GM19455 (cell line): ENCODE measurements around the gene AIG1.
A peak's percentile ranks its signal among the peaks of the same experiment; 100 is the strongest.

ENCODE experiments used
- ATAC-seq: cut with Tn5 transposase; IDR thresholded peaks from one replicate; pipeline ENCODE4 v1.9.1; 2021; ENCODE audit not compliant: unreplicated experiment

AIG1 gene

DNA sequence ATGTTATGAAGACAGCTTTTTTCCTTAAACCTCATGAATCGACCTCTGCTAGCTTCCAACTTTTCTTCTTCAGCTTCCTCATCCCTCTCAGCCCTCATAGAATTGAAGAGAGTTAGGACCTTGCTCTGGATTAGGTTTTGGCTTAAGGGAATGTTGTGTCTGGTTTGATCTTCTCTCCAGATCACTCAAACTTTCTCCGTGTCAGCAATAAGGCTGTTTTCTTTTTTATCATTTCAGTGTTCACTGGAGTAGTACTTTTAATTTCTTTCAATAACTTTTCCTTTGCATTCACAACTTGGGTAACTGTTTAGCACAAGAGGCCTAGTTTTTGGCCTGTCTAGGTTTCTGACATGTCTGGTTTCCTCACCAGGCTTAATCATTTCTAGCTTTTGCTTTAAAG lies 32.6 kb downstream of the AIG1 start:
- no peak for ATAC-seq

DNA sequence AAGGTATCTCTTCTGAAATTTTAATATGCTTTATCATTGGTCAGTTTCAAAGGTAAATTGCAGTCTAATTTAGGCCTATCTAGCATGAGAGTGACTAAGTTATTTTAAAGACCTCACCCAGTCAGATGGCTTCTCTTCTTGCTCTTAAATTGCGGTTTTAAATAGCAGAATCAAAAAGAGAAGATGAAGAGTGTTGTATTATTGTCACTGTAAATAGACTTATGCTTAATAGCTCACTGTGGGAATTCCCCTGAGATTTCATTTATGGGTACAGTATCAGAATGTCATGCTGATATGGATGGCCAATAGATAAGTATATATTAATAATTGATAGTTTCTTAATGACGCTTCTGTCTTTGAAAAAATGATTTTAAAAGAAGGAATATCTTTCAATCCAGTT lies 35.7 kb downstream of the AIG1 start:
- ATAC-seq: no peak

DNA sequence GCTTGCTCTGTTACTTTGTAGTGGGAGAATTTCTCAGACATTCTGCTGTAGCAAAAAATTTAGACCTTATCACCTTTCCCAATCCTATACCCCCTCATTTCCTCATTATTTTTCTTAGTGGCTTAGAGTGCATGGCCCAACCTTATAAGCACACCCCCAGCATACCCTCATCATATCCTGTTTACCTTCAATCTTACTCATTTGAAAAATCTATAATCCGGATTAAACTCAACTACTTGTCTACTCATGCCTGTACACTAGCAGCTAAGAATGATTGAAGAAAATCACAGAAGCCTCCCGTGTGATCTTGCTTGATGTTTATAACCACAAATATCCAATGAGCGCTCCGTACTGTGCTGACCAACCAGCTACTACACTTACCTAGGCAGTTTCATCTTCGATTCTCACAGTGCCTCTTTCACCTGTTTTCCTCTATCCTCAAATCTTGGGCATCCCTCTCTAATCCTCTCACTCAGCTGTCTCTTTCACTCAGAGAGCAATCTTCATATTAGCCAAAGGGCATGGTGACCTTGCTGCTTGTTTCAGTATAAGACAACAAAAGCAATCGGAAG lies 36.6 kb downstream of the AIG1 start:
- ATAC-seq: no peak

DNA sequence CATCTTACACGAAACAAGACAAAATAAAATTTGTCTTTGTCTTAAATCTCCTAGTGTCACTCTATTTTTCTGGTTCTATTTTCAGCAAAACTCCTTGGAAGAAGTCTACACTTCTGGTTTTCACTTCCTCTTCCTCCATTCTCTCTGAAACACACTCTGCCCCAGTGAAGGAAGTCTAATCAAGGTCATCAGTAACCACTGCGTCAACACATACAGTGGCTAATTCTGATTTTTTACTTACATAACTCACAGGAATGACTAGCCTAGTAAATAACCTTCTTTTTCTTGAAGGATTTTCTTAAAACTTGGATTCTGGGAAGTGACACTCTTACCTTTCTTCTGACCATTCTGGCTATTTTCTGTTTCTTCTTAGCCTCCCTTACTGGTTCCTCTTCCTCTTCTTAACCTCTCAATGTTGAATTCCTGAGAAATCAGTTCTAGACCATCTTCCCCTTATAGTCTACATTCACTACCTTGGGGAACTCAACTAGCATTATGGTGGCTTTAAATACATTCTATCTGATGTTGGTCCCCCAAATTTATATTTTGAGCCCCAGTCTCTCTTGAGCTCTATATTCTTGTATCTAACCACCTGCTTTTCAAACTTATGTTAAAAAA lies 37.5 kb downstream of the AIG1 start:
- peak; percentile 69 for ATAC-seq

DNA sequence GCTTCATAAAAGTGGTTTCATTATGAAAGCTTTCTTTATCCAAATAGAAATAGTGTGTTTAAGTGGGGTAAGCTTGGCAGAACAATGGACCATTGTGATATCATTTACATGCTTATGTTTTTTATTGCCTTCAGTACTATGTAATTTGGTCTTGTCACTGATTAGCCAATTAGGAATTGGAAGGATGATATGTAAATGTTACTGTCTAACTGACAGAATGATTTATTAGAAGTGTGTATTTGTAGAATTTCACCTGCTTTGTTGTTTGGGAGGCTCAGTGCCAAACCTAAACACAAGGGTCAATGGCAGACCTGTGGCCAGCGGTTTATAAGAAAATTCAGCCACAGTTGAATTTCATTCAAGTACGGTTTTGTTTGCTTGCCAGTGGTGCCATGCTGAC lies 39.0 kb downstream of the AIG1 start:
- no peak for ATAC-seq

DNA sequence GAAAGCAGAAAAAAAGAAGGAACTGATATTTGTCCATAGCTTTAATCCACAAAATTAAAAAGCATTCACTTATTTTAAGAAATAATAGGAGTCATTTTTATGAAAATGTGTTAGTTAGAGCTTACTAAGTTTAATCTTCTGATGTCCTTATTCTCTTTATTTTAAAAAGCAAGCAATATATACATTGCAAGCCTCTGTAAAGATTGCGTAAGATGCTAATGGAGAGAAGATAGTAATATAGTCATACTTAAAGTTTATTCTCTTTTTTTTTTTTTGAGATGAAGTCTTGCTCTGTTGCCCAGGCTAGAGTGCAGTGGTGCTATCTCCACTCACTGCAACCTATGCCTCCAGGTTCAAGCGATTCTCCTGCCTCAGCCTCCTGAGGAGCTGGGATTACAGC lies 39.7 kb downstream of the AIG1 start:
- ATAC-seq: no peak

DNA sequence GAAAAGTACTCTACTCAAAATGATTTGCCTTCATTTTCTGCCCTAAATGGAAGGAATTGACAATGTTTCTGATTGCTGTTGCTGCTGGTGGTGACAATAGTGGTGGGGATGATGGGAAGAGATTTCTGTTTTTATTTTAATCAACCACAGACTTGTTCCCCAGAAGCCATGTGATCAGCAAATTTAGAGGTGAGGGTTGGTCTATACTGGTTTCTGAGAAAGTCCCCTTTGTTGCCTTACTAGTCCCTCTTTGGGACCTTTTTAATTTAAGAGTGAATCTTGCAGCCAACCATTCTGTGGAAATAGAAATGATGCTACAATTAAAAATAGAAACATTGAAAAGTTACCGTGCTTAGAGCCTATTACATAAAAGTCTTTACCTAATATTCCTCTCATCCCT lies 43.2 kb downstream of the AIG1 start:
- ATAC-seq: no peak

DNA sequence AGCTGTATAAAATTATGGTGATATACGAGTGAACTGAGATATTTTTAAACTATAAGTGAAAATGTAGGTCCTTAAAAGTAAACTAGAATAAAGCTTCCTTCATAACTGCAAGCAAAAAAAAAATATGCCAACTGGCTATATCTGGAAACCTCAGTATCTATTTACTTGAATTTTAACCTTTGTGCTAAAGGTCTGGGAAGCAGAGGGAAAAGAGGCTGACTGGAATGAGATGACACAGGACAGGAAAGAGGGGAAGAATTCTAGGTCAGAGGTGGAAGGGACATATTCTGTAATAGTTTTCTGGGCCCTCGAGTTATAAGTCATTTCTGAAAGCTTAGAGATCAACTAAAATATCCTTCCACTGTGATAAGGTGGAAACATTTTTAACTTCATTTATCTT lies 46.8 kb downstream of the AIG1 start:
- no peak for ATAC-seq

DNA sequence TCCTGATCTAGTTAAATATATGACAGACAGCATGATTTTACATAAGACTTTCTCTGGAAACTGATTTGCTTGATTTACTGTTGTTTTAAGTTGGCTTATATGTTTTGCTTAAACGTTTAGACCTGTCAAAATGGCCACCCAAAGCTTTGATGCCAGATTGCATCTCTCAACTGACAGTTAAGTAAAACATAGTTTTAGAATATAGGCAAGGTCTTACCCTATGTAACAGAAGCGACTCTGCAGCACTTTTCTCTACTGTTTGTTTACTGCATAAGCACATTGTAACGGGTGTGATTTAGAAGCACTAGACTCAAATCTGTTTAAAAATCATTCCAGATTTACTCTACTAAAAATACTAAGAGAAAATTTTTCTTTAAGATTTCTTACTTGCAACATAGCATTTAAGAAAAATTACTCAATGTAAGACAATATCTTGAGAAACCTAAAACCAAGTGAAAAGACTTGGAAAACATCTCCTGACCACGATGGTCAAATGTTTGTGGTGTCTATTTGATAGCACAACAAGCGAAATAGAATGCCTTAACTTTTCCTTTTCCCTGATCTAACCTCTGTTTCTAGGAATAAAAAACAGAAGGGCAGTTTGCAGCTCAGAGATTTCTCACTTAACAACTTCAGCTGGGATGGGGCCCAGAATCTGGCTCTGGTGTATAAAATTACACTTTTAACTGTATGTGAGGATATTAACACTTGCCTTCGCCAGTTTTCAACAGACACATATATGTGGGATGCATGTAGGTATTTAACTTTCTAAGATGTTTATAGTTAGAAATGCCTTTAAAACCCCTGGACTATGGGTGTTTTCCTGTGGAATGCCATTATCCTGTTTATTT lies 47.4 kb downstream of the AIG1 start:
- ATAC-seq: no peak

DNA sequence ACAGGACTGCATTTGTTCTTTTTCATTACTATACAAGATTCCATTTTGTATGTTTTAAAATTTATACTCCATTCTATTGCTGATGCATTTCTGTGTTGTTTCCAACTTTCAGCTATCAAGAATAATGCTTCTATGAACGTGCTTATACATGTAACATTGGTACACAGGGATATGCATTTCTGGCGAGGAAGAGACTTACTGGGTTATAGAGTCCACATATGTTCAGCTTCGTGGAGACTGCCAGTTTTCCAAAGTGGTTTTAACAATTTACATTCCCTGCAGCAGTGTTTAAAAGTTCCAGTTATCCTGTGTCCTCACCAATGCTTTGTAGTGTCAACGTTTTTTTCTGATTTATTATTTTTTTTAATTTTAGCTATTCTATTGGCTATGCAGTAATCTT lies 48.5 kb downstream of the AIG1 start:
- ATAC-seq: no peak

DNA sequence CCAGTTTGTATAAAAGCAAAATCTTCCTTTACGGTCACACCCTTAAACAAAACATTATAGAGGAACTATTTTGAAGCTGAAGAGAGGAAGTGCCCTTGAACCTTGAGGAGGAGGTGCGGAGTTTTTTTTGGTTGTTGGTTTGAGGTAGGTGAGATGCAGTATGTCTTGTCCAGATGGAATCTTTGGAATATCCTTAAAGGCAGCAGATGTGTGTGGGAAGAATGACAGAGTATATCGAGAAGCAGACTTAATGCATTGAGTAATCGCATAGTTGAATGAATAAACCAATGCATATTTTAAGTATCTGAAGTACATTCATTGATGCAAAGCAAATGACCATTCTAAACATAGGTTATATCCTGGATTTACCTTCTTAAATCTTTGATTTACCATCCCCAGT lies 49.9 kb downstream of the AIG1 start:
- ATAC-seq: no peak

DNA sequence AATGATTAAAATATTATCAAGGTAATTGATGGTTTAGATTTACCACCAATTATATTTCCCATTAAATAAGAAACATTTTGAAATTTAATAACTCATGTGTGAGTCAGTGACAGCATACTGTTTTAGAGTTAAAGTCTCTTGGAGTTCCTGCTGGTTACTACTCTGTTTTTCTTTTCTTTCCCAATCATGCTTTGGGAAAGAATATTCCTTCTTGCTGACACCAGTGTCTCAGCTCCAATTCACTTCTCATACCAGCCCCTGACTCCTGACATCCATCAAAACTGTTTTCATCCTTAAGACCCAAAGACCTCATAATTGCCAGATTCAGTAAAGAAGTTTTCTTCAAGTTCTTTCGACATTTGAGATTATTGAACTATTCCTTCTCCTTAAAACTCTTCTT lies 50.3 kb downstream of the AIG1 start:
- ATAC-seq: no peak

DNA sequence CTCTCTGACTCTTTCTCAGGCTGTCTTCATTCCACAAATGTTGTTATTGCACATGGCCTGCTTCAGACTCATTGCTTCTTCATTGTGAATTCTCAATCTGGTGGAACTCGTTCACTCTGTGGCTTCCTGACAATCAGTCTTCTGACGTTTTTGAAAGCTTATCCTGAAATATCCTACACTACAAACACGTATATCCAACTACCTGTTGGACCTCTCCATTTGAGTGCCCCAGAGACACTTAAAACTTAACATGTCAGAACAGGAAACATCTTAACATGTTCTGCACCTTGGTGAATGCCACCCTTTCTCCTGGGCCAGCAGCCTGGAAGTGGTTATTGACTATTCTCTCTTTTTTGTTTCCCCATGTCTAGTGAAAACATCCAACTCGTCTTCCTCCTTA lies 50.8 kb downstream of the AIG1 start:
- no peak for ATAC-seq

DNA sequence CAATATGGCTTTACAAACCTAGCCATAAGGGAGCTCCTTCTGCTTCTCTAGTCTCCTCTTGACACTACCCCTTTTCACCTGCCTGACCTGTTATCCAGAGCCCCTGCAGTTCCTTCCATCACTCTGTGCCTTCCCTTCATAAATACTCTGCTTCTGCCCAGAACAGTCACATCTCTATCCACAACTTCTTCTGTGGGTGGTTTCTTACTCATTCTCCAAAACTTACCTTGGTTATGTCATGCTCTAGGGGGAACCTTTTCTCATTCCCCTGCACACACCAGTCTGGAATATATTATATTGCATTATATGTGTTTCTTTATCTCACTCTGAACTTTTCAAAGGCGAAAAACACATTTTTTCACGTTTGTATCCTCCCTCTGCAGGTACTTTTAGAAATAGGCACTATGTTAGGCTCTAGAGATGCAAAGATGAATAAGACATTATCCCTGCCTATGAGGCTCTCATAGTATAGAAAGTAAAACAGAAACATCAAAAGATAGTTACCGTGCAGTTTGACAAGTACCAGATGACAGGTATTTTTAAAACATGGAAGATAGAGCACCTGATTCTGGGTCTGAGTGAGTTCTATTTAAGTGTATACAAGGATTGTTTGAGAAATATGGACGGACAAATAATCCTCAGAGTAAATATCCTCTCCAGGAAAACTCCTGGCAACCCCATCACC lies 51.5 kb downstream of the AIG1 start:
- ATAC-seq: peak; percentile 65

DNA sequence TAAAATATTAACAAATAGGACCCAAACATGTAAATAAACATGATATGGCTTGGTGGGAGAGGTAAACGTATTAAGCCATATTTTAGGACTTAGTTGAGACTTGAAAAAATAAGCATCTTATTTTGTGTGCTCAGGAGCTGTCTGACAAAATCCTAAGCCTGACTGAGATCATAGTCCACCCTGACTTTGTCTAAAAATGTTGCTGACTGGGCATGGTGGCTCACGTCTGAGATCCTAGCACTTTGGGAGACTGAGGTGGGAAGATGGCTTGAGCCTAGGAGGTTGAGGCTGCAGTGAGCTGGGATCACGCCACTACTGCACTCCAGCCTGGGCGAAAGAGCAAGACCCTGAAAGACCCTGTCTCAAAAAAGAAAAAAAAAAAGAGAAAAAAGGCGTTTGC lies 52.1 kb downstream of the AIG1 start:
- no peak for ATAC-seq

DNA sequence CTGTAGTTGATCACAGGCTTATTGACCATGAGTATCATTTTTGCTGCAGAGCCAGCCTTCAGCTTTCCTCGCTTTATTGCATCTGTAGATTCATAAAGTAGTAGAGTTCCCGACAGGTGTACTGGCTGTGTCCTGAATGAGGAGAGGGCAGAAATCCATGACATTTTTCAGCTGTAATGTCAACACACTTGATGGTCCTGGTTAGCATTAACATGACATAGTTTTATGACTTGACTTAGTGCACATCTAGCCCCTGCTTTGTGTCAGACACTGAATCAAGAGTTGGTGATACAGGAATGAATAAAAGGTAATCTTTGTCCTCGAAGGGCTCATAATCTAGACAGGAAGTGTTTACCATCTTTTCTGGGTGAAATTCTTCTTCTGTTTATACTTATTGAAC lies 55.0 kb downstream of the AIG1 start:
- no peak for ATAC-seq

DNA sequence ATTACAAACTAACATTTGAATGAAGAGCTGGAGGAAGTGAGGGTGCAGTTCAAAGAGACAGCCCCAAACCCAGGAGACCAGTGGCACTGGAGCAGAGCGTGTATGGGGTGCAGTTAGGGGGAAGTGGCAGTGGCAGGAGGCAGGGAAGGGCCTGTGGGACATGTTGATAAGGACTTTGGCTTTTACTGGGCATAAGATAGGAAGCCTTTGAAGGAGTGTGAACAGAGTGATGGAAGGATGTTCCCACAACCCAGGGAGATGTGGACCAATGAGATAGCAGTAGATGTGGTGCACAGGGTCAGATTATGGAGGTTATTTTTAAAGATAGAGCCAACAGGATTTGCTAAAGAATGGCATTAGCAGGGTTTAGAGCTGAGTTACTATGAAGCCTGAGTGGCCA lies 56.4 kb downstream of the AIG1 start:
- ATAC-seq: no peak

DNA sequence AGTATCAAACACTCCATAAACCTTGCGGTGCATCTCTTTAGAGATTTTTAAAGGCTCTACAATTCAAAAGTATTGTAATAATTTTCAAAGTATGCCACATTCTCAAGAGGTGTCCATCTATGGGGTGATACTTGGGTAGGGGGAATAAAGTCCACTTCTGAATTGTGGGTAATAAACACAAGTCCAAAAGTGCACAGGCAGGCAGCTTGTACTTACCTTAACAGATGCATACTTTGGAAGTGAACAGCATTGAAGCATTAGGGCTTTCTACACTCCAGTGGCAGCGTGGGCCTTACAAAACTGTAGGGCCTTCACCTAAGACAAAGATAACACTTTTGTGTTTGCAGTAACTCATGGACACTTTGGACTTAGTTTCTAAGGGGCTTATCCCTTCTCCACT lies 58.6 kb downstream of the AIG1 start:
- ATAC-seq: no peak

DNA sequence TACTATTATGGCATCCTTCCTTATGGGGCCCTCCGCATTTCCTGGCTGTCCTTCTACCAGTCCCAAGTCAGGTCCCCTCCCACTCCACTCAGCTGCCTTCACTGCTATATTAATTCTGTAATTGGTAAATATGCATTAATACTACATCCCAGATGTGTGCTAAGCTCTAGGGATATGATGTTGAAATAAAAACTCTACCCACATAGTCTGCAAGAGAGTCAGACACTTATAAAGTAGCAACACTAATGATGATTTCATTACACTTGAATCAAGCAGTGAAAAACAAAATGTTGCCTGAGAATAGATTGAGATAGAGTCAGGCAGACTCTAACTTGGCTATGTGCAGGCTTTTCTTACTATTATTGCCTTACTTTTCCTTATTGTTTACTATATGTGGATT lies 62.4 kb downstream of the AIG1 start:
- ATAC-seq: no peak

DNA sequence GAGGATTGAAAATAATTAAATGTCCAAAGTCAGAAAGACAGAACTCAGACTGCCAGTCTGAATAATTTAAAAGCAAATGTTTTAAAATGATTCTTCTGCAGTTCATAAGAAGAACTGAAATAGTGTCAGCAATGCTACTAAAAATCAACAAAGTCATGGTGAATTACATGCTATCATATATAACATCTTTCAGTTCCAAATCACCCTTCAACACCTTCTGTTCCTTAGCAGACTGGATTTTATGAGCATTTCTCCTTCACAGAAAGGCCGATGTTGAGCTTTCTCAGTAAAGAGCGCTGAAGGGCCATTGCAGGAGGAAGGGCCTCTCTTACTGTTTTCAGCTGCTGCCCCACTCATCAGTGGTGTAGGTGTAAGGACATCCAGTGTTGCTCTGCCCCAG lies 63.3 kb downstream of the AIG1 start:
- ATAC-seq: no peak

DNA sequence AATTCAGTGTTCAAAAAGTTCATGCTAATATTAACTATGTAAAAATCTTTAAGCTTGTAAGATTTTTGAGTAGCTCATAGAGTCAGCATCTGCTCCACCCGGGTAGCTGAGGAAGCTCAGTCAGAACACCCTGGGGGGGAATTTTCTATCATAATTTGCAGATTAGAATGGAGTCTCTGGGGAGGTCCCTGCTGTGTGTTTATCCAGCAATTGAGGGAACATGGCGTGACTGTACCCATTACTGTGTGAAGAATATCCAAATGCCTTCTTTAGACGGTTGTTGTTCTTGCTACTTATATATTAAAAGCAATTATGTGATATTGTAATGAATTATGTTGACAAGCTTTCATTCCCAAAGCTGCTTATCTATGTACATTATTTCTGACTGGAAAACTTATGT lies 64.8 kb downstream of the AIG1 start:
- no peak for ATAC-seq
